GM19351 (cell line): ENCODE measurements around the gene CHST7.

Source experiments
- ATAC-seq: cut with Tn5 transposase; IDR thresholded peaks from one replicate; pipeline ENCODE4 v1.9.1; 2021; ENCODE audit warnings: mild to moderate bottlenecking, moderate library complexity; ENCODE audit not compliant: unreplicated experiment

Gene CHST7

GRCh38 chrX:46645614-46646013 is 72.0 kb downstream of the CHST7 start:
- no peak for ATAC-seq

DNA sequence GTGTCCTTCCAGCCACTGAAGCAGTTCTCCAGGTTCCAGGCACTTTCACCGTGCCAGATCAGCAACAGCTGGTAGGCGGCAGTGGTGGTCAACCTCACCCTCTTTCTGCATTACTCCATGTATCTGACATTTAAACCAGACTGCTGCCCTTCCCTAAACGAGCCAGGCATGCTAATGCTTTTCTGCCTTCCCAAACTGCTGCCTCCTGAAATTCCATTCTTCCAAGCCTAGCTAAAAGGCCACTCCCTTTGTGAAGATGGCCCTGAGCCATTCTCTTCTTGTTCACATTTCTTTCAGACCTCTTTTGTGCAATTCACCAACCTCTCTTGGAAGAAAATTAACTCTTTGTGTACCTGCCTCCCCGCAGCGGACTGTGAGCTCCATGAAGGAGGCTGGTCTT is 73.7 kb downstream of the CHST7 start:
- no peak for ATAC-seq
